GM19468 (cell line): ENCODE measurements around the gene CPXM2.

Experiments
- ATAC-seq: cut with Tn5 transposase; IDR thresholded peaks from one replicate; pipeline ENCODE4 v1.9.1; 2021; ENCODE audit warnings: mild to moderate bottlenecking, moderate library complexity, moderate number of reproducible peaks; ENCODE audit not compliant: unreplicated experiment; ENCODE audit errors: extremely low read depth

Gene CPXM2

GRCh38 chr10:123906884-123907652, 15.5 kb upstream of the CPXM2 start:
- ATAC-seq, result no peak

- no peak for ATAC-seq
Observed at GRCh38 chr10:123906296-123906695, 14.7 kb upstream of the CPXM2 start.

- no peak for ATAC-seq
Observed at GRCh38 chr10:123904834-123905409, 13.3 kb upstream of the CPXM2 start.

- ATAC-seq, result no peak
Observed at GRCh38 chr10:123903621-123904020, 12.0 kb upstream of the CPXM2 start.

- ATAC-seq, result no peak
Observed at GRCh38 chr10:123901621-123902020, 10.0 kb upstream of the CPXM2 start.

GRCh38 chr10:123897146-123897545, 5.5 kb upstream of the CPXM2 start:
- no peak for ATAC-seq

GRCh38 chr10:123896246-123896927, 4.8 kb upstream of the CPXM2 start:
- ATAC-seq, result no peak

GRCh38 chr10:123893651-123894050, 2.0 kb upstream of the CPXM2 start:
- ATAC-seq, result no peak

GRCh38 chr10:123890756-123891143, 857 bp downstream of the CPXM2 start:
- ATAC-seq, result no peak

GRCh38 chr10:123890226-123890625, 1.4 kb downstream of the CPXM2 start:
- ATAC-seq, result no peak

- no peak for ATAC-seq
Observed at GRCh38 chr10:123889821-123890220, 1.8 kb downstream of the CPXM2 start.

- no peak for ATAC-seq
Observed at GRCh38 chr10:123888751-123889150, 2.9 kb downstream of the CPXM2 start.

GRCh38 chr10:123888256-123888655, 3.4 kb downstream of the CPXM2 start:
- no peak for ATAC-seq

- ATAC-seq, result no peak
Observed at GRCh38 chr10:123886292-123886691, 5.3 kb downstream of the CPXM2 start.

GRCh38 chr10:123885406-123886170, 6.0 kb downstream of the CPXM2 start:
- no peak for ATAC-seq

- no peak for ATAC-seq
Observed at GRCh38 chr10:123884907-123885381, 6.7 kb downstream of the CPXM2 start.

- no peak for ATAC-seq
Observed at GRCh38 chr10:123884351-123884906, 7.2 kb downstream of the CPXM2 start.

- no peak for ATAC-seq
Observed at GRCh38 chr10:123883673-123884320, 7.8 kb downstream of the CPXM2 start.

GRCh38 chr10:123882681-123883445, 8.7 kb downstream of the CPXM2 start:
- no peak for ATAC-seq
